K562 (cell line): ENCODE results near the gene KRT4. TPM values are rescaled to one million over a fixed set of nuclear protein-coding genes. Genes with fewer than 3 reads are reported as not detected.

Source experiments
- ATAC-seq: fragments of 200-7000 bp; cut with Tn5 transposase; 3 replicates; pipeline ENCODE4 v1.9.1; 2020; ENCODE audit warnings: moderate library complexity
- BruUV-seq: library from RNA; stranded (reverse); fragments of 400-500 nt; replicated peaks from 2 replicates; lab custom pipeline; 2021; lab: Mats Ljungman, UMichigan
- CTCF ChIA-PET: fragments of 300-600 bp; formaldehyde crosslinking; extraction: SDS; loops from one replicate; lab custom pipeline; 2021; ENCODE audit warnings: low intra/inter-chr PET ratio; lab: Yijun Ruan, JAX
- POLR2A ChIA-PET: fragments of 300-600, 350-650 bp; sonication (Branson Sonifier 250); formaldehyde crosslinking; extraction: SDS; loops from one replicate; lab custom pipeline; 2021; ENCODE audit warnings: antibody characterized with exemption, inconsistent platforms; lab: Yijun Ruan, JAX
- DNase-seq, 4 experiments: peaks; one replicate each; pipeline versions ENCODE4 v3.0.0 to v3.0.0-alpha.2; 2011 to 2018; ENCODE audit warnings: low spot score in 3 of 4, mixed read lengths in 3 of 4; ENCODE audit errors: extremely low read depth in 1 of 4
- FAIRE-seq: peaks from 2 replicates; lab custom pipeline; 2011; peaks lifted over from hg19 to GRCh38; lab: Jason Lieb, UNC
- H2AFZ ChIP-seq: 2 replicates; pipeline ENCODE4 v1.6.0; 2011; ENCODE audit warnings: low read depth, low read length, control low read depth, inconsistent platforms
- H3K27ac ChIP-seq: fragments of 200-600 bp; 3 replicates; pipeline ENCODE4 v1.8.0; 2011; ENCODE audit warnings: low read depth, mild to moderate bottlenecking, control low read depth, inconsistent platforms, low read length, moderate library complexity, mixed read lengths; ENCODE audit errors: extremely low read depth
- H3K27me3 ChIP-seq, 2 experiments: fragments of 300-600 bp in 1 of 2; 2 replicates in 1 of 2; 3 replicates in 1 of 2; pipeline versions ENCODE4 v1.6.0 to v1.8.0; 2011; ENCODE audit warnings: inconsistent platforms in 2 of 2, low read length in 2 of 2, mild to moderate bottlenecking in 1 of 2, mixed read lengths in 1 of 2, moderate library complexity in 1 of 2; ENCODE audit not compliant: control insufficient read depth in 2 of 2, insufficient read depth in 2 of 2
- H3K36me3 ChIP-seq: fragments of 300-600 bp; 3 replicates; pipeline ENCODE4 v1.8.0; 2011; ENCODE audit warnings: mild to moderate bottlenecking, low read length, inconsistent platforms; ENCODE audit not compliant: control insufficient read depth, insufficient read depth
- H3K4me1 ChIP-seq, 2 experiments: fragments of 200-600 bp in 1 of 2; replicated peaks in 1 of 2; 2 replicates in 1 of 2; 3 replicates in 1 of 2; pipeline versions ENCODE4 v1.5.1 to v1.8.0; 2011; ENCODE audit warnings: inconsistent platforms in 2 of 2, low read length in 2 of 2, mild to moderate bottlenecking in 1 of 2, mixed read lengths in 1 of 2, moderate library complexity in 1 of 2; ENCODE audit not compliant: control insufficient read depth in 2 of 2, insufficient read depth in 2 of 2
- H3K4me2 ChIP-seq: 2 replicates; pipeline ENCODE4 v1.6.1; 2011; ENCODE audit warnings: low read length, control low read depth, inconsistent platforms, mixed read lengths; ENCODE audit not compliant: insufficient read depth
- H3K4me3 ChIP-seq: fragments of 200-600 bp; sonication (generic), shearing (Covaris generic); 2 replicates; pipeline ENCODE4 v1.5.1; 2016; ENCODE audit warnings: control low read depth, inconsistent platforms
- H3K79me2 ChIP-seq: fragments of 200-600 bp; 3 replicates; pipeline ENCODE4 v1.8.0; 2011; ENCODE audit warnings: low read length, inconsistent platforms; ENCODE audit not compliant: control insufficient read depth, insufficient read depth
- H3K9ac ChIP-seq, 2 experiments: 2 replicates each; pipeline versions ENCODE4 v1.6.0 to v1.6.1; 2011; ENCODE audit warnings: low read depth in 2 of 2, low read length in 2 of 2, control low read depth in 1 of 2, inconsistent platforms in 1 of 2, mild to moderate bottlenecking in 1 of 2, mixed read lengths in 1 of 2; ENCODE audit not compliant: insufficient read depth in 1 of 2
- H3K9me1 ChIP-seq: one replicate; pipeline ENCODE4 v1.6.0; 2011; ENCODE audit warnings: inconsistent platforms, mild to moderate bottlenecking, low read length, moderate library complexity; ENCODE audit not compliant: control insufficient read depth, insufficient read depth
- H3K9me3 ChIP-seq: replicated peaks from 2 replicates; pipeline ENCODE4 v1.5.1; 2011; ENCODE audit warnings: low read depth, low read length, inconsistent platforms; ENCODE audit not compliant: control insufficient read depth, insufficient read depth
- H4K20me1 ChIP-seq: replicated peaks from 2 replicates; pipeline ENCODE4 v1.6.1; 2011; ENCODE audit warnings: low read length, inconsistent platforms, mixed read lengths; ENCODE audit not compliant: control insufficient read depth, insufficient read depth
- BRD4 ChIP-seq: fragments of 200-600 bp; sonication (generic); IDR thresholded peaks from 2 replicates; pipeline ENCODE4 v1.6.1; 2017; ENCODE audit warnings: inconsistent platforms
- CBFA2T3 ChIP-seq: fragments of 450-650 bp; IDR thresholded peaks from 2 replicates; pipeline ENCODE4 v1.6.1; 2017
- DNMT1 ChIP-seq: fragments of 450-650 bp; IDR thresholded peaks from 2 replicates; pipeline ENCODE4 v1.6.1; 2016; ENCODE audit warnings: antibody characterized with exemption, mild to moderate bottlenecking
- ESRRA ChIP-seq: fragments of 450-650 bp; IDR thresholded peaks from 2 replicates; pipeline ENCODE4 v1.6.1; 2014; ENCODE audit warnings: low read depth, mild to moderate bottlenecking, moderate library complexity, borderline replicate concordance
- ILF3 ChIP-seq: fragments of 450-650 bp; IDR thresholded peaks from 2 replicates; pipeline ENCODE4 v1.6.1; 2018; ENCODE audit warnings: antibody characterized with exemption, mild to moderate bottlenecking, moderate library complexity, borderline replicate concordance
- MCM5 ChIP-seq: fragments of 450-650 bp; IDR thresholded peaks from 2 replicates; pipeline ENCODE4 v1.6.1; 2016; ENCODE audit warnings: low read depth
- MEF2A ChIP-seq: IDR thresholded peaks from 2 replicates; pipeline ENCODE4 v1.6.1; 2011; ENCODE audit warnings: low read depth, mild to moderate bottlenecking, low read length, moderate library complexity; ENCODE audit not compliant: control insufficient read depth
- SMC3 ChIP-seq: conservative IDR thresholded peaks from 2 replicates; pipeline ENCODE4 v1.6.1; 2011; ENCODE audit warnings: low read depth, low read length, improper control_type of control experiment; ENCODE audit not compliant: insufficient read depth
- TEAD4 ChIP-seq, 2 experiments: sonication (generic) in 1 of 2; formaldehyde crosslinking in 1 of 2; IDR thresholded peaks; 2 replicates each; pipeline versions ENCODE4 v1.6.1 to v1.8.0; 2012 to 2022; ENCODE audit warnings: borderline replicate concordance in 1 of 2, inconsistent platforms in 1 of 2, low read length in 1 of 2, mild to moderate bottlenecking in 1 of 2, missing genetic modification reagents in 1 of 2
- ZNF175 ChIP-seq: fragments of 200-800 bp; sonication (Bioruptor generic); IDR thresholded peaks from 2 replicates; pipeline ENCODE4 v1.6.1; 2016; ENCODE audit warnings: low read depth, mild to moderate bottlenecking, missing genetic modification characterization, missing compliant biosample characterization
- WGBS: fragments of 100-300 bp; shearing (Covaris generic); methylation state at CpG from one replicate; pipeline ENCODE4 v1.1.6; 2016; ENCODE audit warnings: low coverage, mixed read lengths; ENCODE audit not compliant: insufficient coverage; ENCODE audit errors: missing lambda C conversion rate; 5-methylcytosine and 5-hydroxymethylcytosine counted together
- in situ Hi-C: fragments of 300-500 bp; cut with MboI; formaldehyde crosslinking; loops from 4 replicates; pipeline ENCODE4 v1.15.0; 2018; ENCODE audit warnings: inconsistent platforms, mixed read lengths
- intact Hi-C: fragments of 100-400 bp; cut with micrococcal nuclease; formaldehyde crosslinking; loops from 2 replicates; pipeline ENCODE4 v1.14.2; 2022
- polyA plus RNA-seq, 8 experiments: library from polyadenylated mRNA; depleted of rRNA in 4 of 8; stranded (reverse) in 5 of 8; unstranded in 3 of 8; fragments of >200 nt; fragmentation: Nextera tagmentation in 2 of 8; fragmentation: Illumina TruSeq in 1 of 8; extraction: Ambion mirVana in 2 of 8; extraction: Trizol in 1 of 8; gene quantifications; 2 replicates each; pipeline versions ENCODE4 v1.2.1 to v1.2.3, GENCODE V29; 2011 to 2014; ENCODE audit warnings: inconsistent platforms in 1 of 8, missing spikeins in 1 of 8
- total RNA-seq, 7 experiments: library from RNA; depleted of rRNA in 6 of 7; stranded (reverse); fragments of >200 nt in 6 of 7; fragmentation: Illumina TruSeq in 2 of 7; extraction: Trizol in 2 of 7; gene quantifications; 2 replicates each; pipeline versions ENCODE4 v1.2.1 to v1.2.3, GENCODE V29; 2011 to 2021; ENCODE audit warnings: low replicate concordance in 1 of 7
- TF ChIP-seq, protein P1 (sequence below), 2 experiments: fragments of 450-650 bp in 1 of 2; sonication (generic) in 1 of 2; formaldehyde crosslinking; conservative IDR thresholded peaks; 2 replicates each; pipeline versions ENCODE4 v1.4.0 to v1.8.1; 2020 to 2022; ENCODE audit warnings: mild to moderate bottlenecking in 1 of 2, missing genetic modification reagents in 1 of 2
- TF ChIP-seq, protein P2 (sequence below): fragments of 250-450 bp; sonication (Bioruptor Pico); IDR thresholded peaks from 2 replicates; pipeline ENCODE4 v1.4.0; 2020; ENCODE audit warnings: mild to moderate bottlenecking, moderate library complexity, borderline replicate concordance

Gene KRT4
- total and polyA plus RNA-seq, 9 of the 15 experiments (the other 6 are each of a cell fraction or from before 2014, with no cell fraction given), result not detected

- ChIA-PET POLR2A (interaction anchor here (0.6 to 0.7 kb wide), 2 partner anchors 12 to 46 kb away, joined by 3 read pairs; no protein-coding TSS in a partner anchor), CTCF (no interaction called here)
- ATAC-seq (no peak), FAIRE-seq (no peak), DNase-seq (no peak)
- H3K9me1 ChIP-seq, result no peaks in the 10 kb centered on the region
- H3K4me1 ChIP-seq, result no peaks in the 10 kb centered on the region; a peak in 1 of 5 replicates
- TF ChIP-seq, protein P1, sequence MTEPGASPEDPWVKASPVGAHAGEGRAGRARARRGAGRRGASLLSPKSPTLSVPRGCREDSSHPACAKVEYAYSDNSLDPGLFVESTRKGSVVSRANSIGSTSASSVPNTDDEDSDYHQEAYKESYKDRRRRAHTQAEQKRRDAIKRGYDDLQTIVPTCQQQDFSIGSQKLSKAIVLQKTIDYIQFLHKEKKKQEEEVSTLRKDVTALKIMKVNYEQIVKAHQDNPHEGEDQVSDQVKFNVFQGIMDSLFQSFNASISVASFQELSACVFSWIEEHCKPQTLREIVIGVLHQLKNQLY (CRISPR knock-in tag; conservative IDR thresholded peaks at IDR 0.05), result no peak
- no peaks in the 10 kb centered on the region; the same call in 1 of the 2 replicates for H4K20me1 ChIP-seq
- no peak overlapping the region for H2AFZ ChIP-seq
- peaks cover 35 to 63% of the 10 kb centered on the region in 2 experiments for H3K27me3 ChIP-seq
- H3K79me2 ChIP-seq, result no peaks in the 10 kb centered on the region
- BruUV-seq, result no TSS peak
- intact Hi-C loops (no loop called here), in situ Hi-C loops (no loop called here)
- H3K9me3 ChIP-seq, result no peaks in the 10 kb centered on the region
- H3K27ac ChIP-seq, result no peak overlapping the region
- no peaks in the 10 kb centered on the region for H3K36me3 ChIP-seq
- no peak overlapping the region for H3K4me3 ChIP-seq
- H3K9ac ChIP-seq, result no peak overlapping the region
- no peak overlapping the region for H3K4me2 ChIP-seq
Observed at GRCh38 chr12:52828156-52828555, 14.2 kb upstream of the KRT4 start.

GRCh38 chr12:52827499-52828090, 13.7 kb upstream of the KRT4 start:
- no peak for FAIRE-seq
- Histone ChIP-seq H3K9ac (no peak overlapping the region), H3K4me2 (no peak overlapping the region), H4K20me1 (no peaks in the 10 kb centered on the region; the same call in 1 of the 2 replicates), H2AFZ (no peak overlapping the region), H3K9me1 (no peaks in the 10 kb centered on the region), H3K9me3 (no peaks in the 10 kb centered on the region), H3K27me3 (peaks cover 35 to 63% of the 10 kb centered on the region in 2 experiments), H3K27ac (no peak overlapping the region), H3K79me2 (no peaks in the 10 kb centered on the region), H3K4me3 (no peak overlapping the region), H3K36me3 (no peaks in the 10 kb centered on the region), H3K4me1 (no peaks in the 10 kb centered on the region)
- intact Hi-C loops, result no loop called here
- in situ Hi-C loops, result no loop called here
- WGBS, result 2% methylated on average over 6 of the region's 6 CpGs
- no peak for ATAC-seq
- ChIA-PET CTCF (no interaction called here), POLR2A (interaction anchor here (0.6 kb wide), 1 partner anchor 13 kb away, joined by 3 read pairs; no protein-coding TSS in a partner anchor)
- DNase-seq, result no peak
- BruUV-seq, result no TSS peak
- TF ChIP-seq BRD4 (no peak), TEAD4 (IDR thresholded peaks at IDR 0.05; ENCODE audit: low read length) (no peak), TEAD4 (CRISPR knock-in tag; IDR thresholded peaks at IDR 0.05; ENCODE audit: borderline replicate concordance) (no peak), DNMT1 (no peak), ESRRA (no peak), ILF3 (no peak), MEF2A (no peak), ZNF175 (CRISPR knock-in tag) (no peak), MCM5 (no peak), SMC3 (no peak), CBFA2T3 (no peak)
- TF ChIP-seq, protein P2, sequence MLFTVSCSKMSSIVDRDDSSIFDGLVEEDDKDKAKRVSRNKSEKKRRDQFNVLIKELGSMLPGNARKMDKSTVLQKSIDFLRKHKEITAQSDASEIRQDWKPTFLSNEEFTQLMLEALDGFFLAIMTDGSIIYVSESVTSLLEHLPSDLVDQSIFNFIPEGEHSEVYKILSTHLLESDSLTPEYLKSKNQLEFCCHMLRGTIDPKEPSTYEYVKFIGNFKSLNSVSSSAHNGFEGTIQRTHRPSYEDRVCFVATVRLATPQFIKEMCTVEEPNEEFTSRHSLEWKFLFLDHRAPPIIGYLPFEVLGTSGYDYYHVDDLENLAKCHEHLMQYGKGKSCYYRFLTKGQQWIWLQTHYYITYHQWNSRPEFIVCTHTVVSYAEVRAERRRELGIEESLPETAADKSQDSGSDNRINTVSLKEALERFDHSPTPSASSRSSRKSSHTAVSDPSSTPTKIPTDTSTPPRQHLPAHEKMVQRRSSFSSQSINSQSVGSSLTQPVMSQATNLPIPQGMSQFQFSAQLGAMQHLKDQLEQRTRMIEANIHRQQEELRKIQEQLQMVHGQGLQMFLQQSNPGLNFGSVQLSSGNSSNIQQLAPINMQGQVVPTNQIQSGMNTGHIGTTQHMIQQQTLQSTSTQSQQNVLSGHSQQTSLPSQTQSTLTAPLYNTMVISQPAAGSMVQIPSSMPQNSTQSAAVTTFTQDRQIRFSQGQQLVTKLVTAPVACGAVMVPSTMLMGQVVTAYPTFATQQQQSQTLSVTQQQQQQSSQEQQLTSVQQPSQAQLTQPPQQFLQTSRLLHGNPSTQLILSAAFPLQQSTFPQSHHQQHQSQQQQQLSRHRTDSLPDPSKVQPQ, result no peak
